HepG2 (cell line): ENCODE data around the gene TUBB3. TPM values are rescaled to one million over a fixed set of nuclear protein-coding genes. Genes with fewer than 3 reads are reported as not detected.

Experiments used
- ATAC-seq: fragments of 200-7000 bp; cut with Tn5 transposase; 3 replicates; pipeline ENCODE4 v1.9.1; 2020; ENCODE audit warnings: mild to moderate bottlenecking, moderate library complexity
- BruUV-seq: library from RNA; stranded (reverse); fragments of 400-500 nt; replicated peaks from 2 replicates; lab custom pipeline; 2021; lab: Mats Ljungman, UMichigan
- CTCF ChIA-PET: fragments of 300-600 bp; formaldehyde crosslinking; extraction: SDS; loops from one replicate; lab custom pipeline; 2021; ENCODE audit warnings: low total read pairs, inconsistent platforms, low intra/inter-chr PET ratio; lab: Yijun Ruan, JAX
- POLR2A ChIA-PET: fragments of 350-600 bp; sonication (Branson Sonifier 250); formaldehyde crosslinking; loops from one replicate; lab custom pipeline; 2020; ENCODE audit warnings: antibody characterized with exemption, inconsistent platforms; lab: Yijun Ruan, JAX
- DNase-seq: peaks from one replicate; pipeline ENCODE4 v3.0.0-alpha.2; 2015; ENCODE audit warnings: low spot score
- FAIRE-seq: peaks from 3 replicates; lab custom pipeline; 2011; peaks lifted over from hg19 to GRCh38; lab: Jason Lieb, UNC
- H2AFZ ChIP-seq: one replicate; pipeline ENCODE4 v1.6.1; 2011; ENCODE audit warnings: low read length, inconsistent platforms
- H3K27ac ChIP-seq: fragments of 300-600 bp; 3 replicates; pipeline ENCODE4 v1.8.0; 2011; ENCODE audit warnings: mixed run types, mild to moderate bottlenecking, mixed read lengths, low read length, inconsistent platforms; ENCODE audit not compliant: insufficient read depth; ENCODE audit errors: extremely low read length
- H3K27me3 ChIP-seq, 2 experiments: fragments of 200-600 bp in 1 of 2; 2 replicates in 1 of 2; 3 replicates in 1 of 2; pipeline versions ENCODE4 v1.6.0 to v1.8.0; 2011; ENCODE audit warnings: low read length in 2 of 2, mild to moderate bottlenecking in 2 of 2, moderate library complexity in 2 of 2, inconsistent platforms in 1 of 2; ENCODE audit not compliant: insufficient read depth in 2 of 2, control insufficient read depth in 1 of 2
- H3K36me3 ChIP-seq, 2 experiments: fragments of 200-600 bp in 1 of 2; replicated peaks in 1 of 2; 2 replicates in 1 of 2; 3 replicates in 1 of 2; pipeline versions ENCODE4 v1.5.1 to v1.8.0; 2011; ENCODE audit warnings: low read length in 2 of 2, inconsistent platforms in 1 of 2; ENCODE audit not compliant: insufficient read depth in 2 of 2, control insufficient read depth in 1 of 2
- H3K4me1 ChIP-seq: 2 replicates; pipeline ENCODE4 v1.5.1; 2012; ENCODE audit warnings: low read length, inconsistent platforms; ENCODE audit not compliant: insufficient read depth
- H3K4me2 ChIP-seq: 2 replicates; pipeline ENCODE4 v1.6.0; 2011; ENCODE audit warnings: low read depth, low read length, inconsistent platforms
- H3K4me3 ChIP-seq, 3 experiments: fragments of 200-600 bp in 1 of 3; sonication (generic), shearing (Covaris generic) in 1 of 3; replicated peaks in 1 of 3; 2 replicates each; pipeline ENCODE4 v1.5.1; 2011 to 2016; ENCODE audit warnings: low read length in 3 of 3, inconsistent platforms in 2 of 3, low read depth in 2 of 3, mild to moderate bottlenecking in 2 of 3, control low read depth in 1 of 3, mixed read lengths in 1 of 3; ENCODE audit not compliant: insufficient read depth in 1 of 3
- H3K79me2 ChIP-seq: one replicate; pipeline ENCODE4 v1.6.1; 2011; ENCODE audit warnings: low read length, inconsistent platforms; ENCODE audit not compliant: insufficient read depth
- H3K9ac ChIP-seq: 2 replicates; pipeline ENCODE4 v1.6.0; 2011; ENCODE audit warnings: mild to moderate bottlenecking, low read depth, low read length, inconsistent platforms; ENCODE audit not compliant: insufficient read depth
- H3K9me3 ChIP-seq: 2 replicates; pipeline ENCODE4 v1.5.1; 2012; ENCODE audit warnings: mild to moderate bottlenecking, low read length
- H4K20me1 ChIP-seq: 2 replicates; pipeline ENCODE4 v1.6.0; 2011; ENCODE audit warnings: inconsistent platforms, mild to moderate bottlenecking, low read length, moderate library complexity; ENCODE audit not compliant: insufficient read depth
- ASH2L ChIP-seq: fragments of 300-600, 200-600 bp; sonication (generic); IDR thresholded peaks from 2 replicates; pipeline ENCODE4 v1.7.0; 2017; ENCODE audit warnings: low read depth, mild to moderate bottlenecking, moderate library complexity, mixed read lengths, low read length; ENCODE audit not compliant: insufficient read length
- DPF2 ChIP-seq: sonication (generic); formaldehyde crosslinking; IDR thresholded peaks from 2 replicates; pipeline ENCODE4 v1.4.0; 2020; ENCODE audit warnings: mild to moderate bottlenecking, low read depth, missing genetic modification reagents, borderline replicate concordance
- HDAC2 ChIP-seq: sonication (generic); formaldehyde crosslinking; IDR thresholded peaks from 2 replicates; pipeline ENCODE4 v1.4.0; 2020; ENCODE audit warnings: missing genetic modification reagents
- NAIF1 ChIP-seq: sonication (generic); formaldehyde crosslinking; IDR thresholded peaks from 2 replicates; pipeline ENCODE4 v1.5.0; 2020; ENCODE audit warnings: mild to moderate bottlenecking, missing genetic modification reagents, borderline replicate concordance
- NFIC ChIP-seq: IDR thresholded peaks from 2 replicates; pipeline ENCODE4 v1.6.1; 2012; ENCODE audit warnings: mild to moderate bottlenecking, low read length, inconsistent platforms
- REXO4 ChIP-seq: sonication (generic); formaldehyde crosslinking; IDR thresholded peaks from 2 replicates; pipeline ENCODE4 v1.8.0; 2022; ENCODE audit warnings: missing genetic modification reagents, mild to moderate bottlenecking, borderline replicate concordance
- SNAPC2 ChIP-seq: sonication (generic); formaldehyde crosslinking; IDR thresholded peaks from 2 replicates; pipeline ENCODE4 v1.8.1; 2022; ENCODE audit warnings: mild to moderate bottlenecking, missing genetic modification reagents
- ZMYM4 ChIP-seq: sonication (generic); formaldehyde crosslinking; IDR thresholded peaks from 2 replicates; pipeline ENCODE4 v1.8.1; 2023; ENCODE audit warnings: mild to moderate bottlenecking, missing genetic modification reagents
- ZNF138 ChIP-seq: sonication (generic); formaldehyde crosslinking; IDR thresholded peaks from 2 replicates; pipeline ENCODE4 v1.5.0; 2020; ENCODE audit warnings: mild to moderate bottlenecking, low read depth, missing genetic modification reagents
- ZNF18 ChIP-seq: sonication (generic); formaldehyde crosslinking; IDR thresholded peaks from 2 replicates; pipeline ENCODE4 v1.8.0; 2022; ENCODE audit warnings: mild to moderate bottlenecking, missing genetic modification reagents; ENCODE audit not compliant: insufficient replicate concordance
- ZNF776 ChIP-seq: sonication (generic); formaldehyde crosslinking; IDR thresholded peaks from 2 replicates; pipeline ENCODE4 v1.4.0; 2020; ENCODE audit warnings: mild to moderate bottlenecking, missing genetic modification reagents
- ZNF839 ChIP-seq: sonication (generic); formaldehyde crosslinking; IDR thresholded peaks from 2 replicates; pipeline ENCODE4 v1.4.0; 2020; ENCODE audit warnings: missing genetic modification reagents, mild to moderate bottlenecking, borderline replicate concordance
- WGBS: methylation state at CpG from one replicate; pipeline ENCODE4 v1.1.6; 2017; ENCODE audit warnings: low lambda C conversion rate; 5-methylcytosine and 5-hydroxymethylcytosine counted together
- in situ Hi-C: cut with HindIII; loops from 2 replicates; pipeline ENCODE4 v1.10.0; 2017; ENCODE audit warnings: low pct_unique_long_range_greater_than_20kb; ENCODE audit not compliant: extremely low pct_ligation_motif_present
- intact Hi-C: fragments of 100-400 bp; cut with micrococcal nuclease; formaldehyde crosslinking; loops from one replicate; pipeline ENCODE4 v1.10.0; 2022; ENCODE audit not compliant: unreplicated experiment
- polyA plus RNA-seq, 8 experiments: library from polyadenylated mRNA; depleted of rRNA in 3 of 8; stranded (reverse) in 7 of 8; unstranded in 1 of 8; fragments of >200 nt; fragmentation: Illumina TruSeq in 4 of 8; extraction: Trizol in 4 of 8; gene quantifications; 2 replicates each; pipeline versions ENCODE4 v1.2.1 to v1.2.3, GENCODE V29; 2011 to 2016; ENCODE audit warnings: low read depth in 4 of 8, missing spikeins in 1 of 8, mixed read lengths in 1 of 8; ENCODE audit not compliant: insufficient read depth in 1 of 8
- total RNA-seq, 5 experiments: library from RNA; depleted of rRNA; stranded (reverse); fragments of >200 nt; fragmentation: Illumina TruSeq; extraction: Trizol; gene quantifications; 2 replicates each; pipeline ENCODE4 v1.2.3, GENCODE V29; 2016; ENCODE audit warnings: low read depth in 1 of 5
- TF ChIP-seq, protein P1 (sequence below): sonication (generic); formaldehyde crosslinking; IDR thresholded peaks from 2 replicates; pipeline ENCODE4 v1.4.0; 2020; ENCODE audit warnings: missing genetic modification reagents, mild to moderate bottlenecking, borderline replicate concordance
- TF ChIP-seq, protein P2 (sequence below): sonication (generic); formaldehyde crosslinking; IDR thresholded peaks from 2 replicates; pipeline ENCODE4 v1.4.0; 2020; ENCODE audit warnings: mild to moderate bottlenecking, missing genetic modification reagents, borderline replicate concordance

The TUBB3 gene
- total and polyA plus RNA-seq, 2 of the 13 experiments (the other 11 are each of a cell fraction or from before 2014, with no cell fraction given): 110 to 185 TPM

- TF ChIP-seq REXO4 (CRISPR knock-in tag) (no peak), ZNF138 (CRISPR knock-in tag) (no peak), SNAPC2 (CRISPR knock-in tag) (no peak)
Observed at GRCh38 chr16:89982318-89982717, 59.2 kb downstream of the TUBB3 start (continued).

DNA sequence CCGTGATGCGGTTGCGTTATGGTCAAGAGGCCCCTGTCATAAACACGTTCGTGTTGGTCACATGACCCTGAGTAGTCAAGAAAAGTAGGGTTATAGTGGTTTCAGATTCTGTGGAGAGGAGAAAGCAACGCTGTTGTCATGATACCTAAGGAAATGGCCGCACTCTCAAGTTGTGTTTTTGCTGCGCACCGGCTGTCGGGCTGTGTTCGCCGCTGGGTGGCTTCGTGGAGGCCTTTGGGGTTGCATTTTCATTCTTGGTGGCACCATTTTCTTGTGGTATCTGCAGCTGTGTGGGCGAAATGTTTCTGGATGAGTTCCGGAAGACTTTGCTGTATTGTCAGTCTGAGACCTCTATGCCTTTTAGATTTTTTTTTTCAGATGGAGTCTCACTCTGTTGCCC lies 60.4 kb downstream of the TUBB3 start:
- ChIA-PET CTCF (no interaction called here), POLR2A (no interaction called here)
- H3K79me2 ChIP-seq: peaks cover 2% of the 10 kb centered on the region
- H3K4me2 ChIP-seq: no peak overlapping the region
- H3K4me1 ChIP-seq: no peaks in the 10 kb centered on the region
- H3K36me3 ChIP-seq: peaks cover 62 to 79% of the 10 kb centered on the region in 2 experiments
- no peaks in the 10 kb centered on the region for H3K9me3 ChIP-seq
- H3K27ac ChIP-seq: no peak overlapping the region
- intact Hi-C loops: no loop called here
- no peak for FAIRE-seq
- 96% methylated on average over 15 of the region's 15 CpGs for WGBS
- no peak overlapping the region for H3K4me3 ChIP-seq
- H2AFZ ChIP-seq: no peak overlapping the region
- no peak overlapping the region for H3K9ac ChIP-seq
- ATAC-seq: no peak
- DNase-seq: no peak
- in situ Hi-C loops: no loop called here
- H3K27me3 ChIP-seq: no peaks in the 10 kb centered on the region
- no TSS peak for BruUV-seq
- no peak for TF ChIP-seq NAIF1
- TF ChIP-seq ASH2L: no peak
- TF ChIP-seq DPF2 (CRISPR knock-in tag): no peak
- TF ChIP-seq, protein P1, sequence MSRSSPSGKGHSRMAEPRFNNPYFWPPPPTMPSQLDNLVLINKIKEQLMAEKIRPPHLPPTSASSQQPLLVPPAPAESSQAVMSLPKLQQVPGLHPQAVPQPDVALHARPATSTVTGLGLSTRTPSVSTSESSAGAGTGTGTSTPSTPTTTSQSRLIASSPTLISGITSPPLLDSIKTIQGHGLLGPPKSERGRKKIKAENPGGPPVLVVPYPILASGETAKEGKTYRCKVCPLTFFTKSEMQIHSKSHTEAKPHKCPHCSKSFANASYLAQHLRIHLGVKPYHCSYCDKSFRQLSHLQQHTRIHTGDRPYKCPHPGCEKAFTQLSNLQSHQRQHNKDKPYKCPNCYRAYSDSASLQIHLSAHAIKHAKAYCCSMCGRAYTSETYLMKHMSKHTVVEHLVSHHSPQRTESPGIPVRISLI: no peak
- TF ChIP-seq NFIC: no peak
- TF ChIP-seq ZNF839 (CRISPR knock-in tag): no peak
- TF ChIP-seq ZNF776: no peak
- no peak for TF ChIP-seq HDAC2 (CRISPR knock-in tag)
- no peak for TF ChIP-seq ZNF18
- no peak for TF ChIP-seq ZMYM4 (CRISPR knock-in tag)
- TF ChIP-seq, protein P2, sequence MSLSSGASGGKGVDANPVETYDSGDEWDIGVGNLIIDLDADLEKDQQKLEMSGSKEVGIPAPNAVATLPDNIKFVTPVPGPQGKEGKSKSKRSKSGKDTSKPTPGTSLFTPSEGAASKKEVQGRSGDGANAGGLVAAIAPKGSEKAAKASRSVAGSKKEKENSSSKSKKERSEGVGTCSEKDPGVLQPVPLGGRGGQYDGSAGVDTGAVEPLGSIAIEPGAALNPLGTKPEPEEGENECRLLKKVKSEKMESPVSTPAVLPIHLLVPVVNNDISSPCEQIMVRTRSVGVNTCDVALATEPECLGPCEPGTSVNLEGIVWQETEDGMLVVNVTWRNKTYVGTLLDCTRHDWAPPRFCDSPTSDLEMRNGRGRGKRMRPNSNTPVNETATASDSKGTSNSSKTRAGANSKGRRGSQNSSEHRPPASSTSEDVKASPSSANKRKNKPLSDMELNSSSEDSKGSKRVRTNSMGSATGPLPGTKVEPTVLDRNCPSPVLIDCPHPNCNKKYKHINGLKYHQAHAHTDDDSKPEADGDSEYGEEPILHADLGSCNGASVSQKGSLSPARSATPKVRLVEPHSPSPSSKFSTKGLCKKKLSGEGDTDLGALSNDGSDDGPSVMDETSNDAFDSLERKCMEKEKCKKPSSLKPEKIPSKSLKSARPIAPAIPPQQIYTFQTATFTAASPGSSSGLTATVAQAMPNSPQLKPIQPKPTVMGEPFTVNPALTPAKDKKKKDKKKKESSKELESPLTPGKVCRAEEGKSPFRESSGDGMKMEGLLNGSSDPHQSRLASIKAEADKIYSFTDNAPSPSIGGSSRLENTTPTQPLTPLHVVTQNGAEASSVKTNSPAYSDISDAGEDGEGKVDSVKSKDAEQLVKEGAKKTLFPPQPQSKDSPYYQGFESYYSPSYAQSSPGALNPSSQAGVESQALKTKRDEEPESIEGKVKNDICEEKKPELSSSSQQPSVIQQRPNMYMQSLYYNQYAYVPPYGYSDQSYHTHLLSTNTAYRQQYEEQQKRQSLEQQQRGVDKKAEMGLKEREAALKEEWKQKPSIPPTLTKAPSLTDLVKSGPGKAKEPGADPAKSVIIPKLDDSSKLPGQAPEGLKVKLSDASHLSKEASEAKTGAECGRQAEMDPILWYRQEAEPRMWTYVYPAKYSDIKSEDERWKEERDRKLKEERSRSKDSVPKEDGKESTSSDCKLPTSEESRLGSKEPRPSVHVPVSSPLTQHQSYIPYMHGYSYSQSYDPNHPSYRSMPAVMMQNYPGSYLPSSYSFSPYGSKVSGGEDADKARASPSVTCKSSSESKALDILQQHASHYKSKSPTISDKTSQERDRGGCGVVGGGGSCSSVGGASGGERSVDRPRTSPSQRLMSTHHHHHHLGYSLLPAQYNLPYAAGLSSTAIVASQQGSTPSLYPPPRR (CRISPR knock-in tag): no peak
- H4K20me1 ChIP-seq: no peaks in the 10 kb centered on the region
